ENCODE measurements around the gene E2F2. TPM values are rescaled to one million over a fixed set of nuclear protein-coding genes. Genes with fewer than 3 reads are reported as not detected.

Gene E2F2
- total and polyA plus RNA-seq, 2 of the 13 experiments (the other 11 are each of a cell fraction or from before 2014, with no cell fraction given) = 0.65 to 6.6 TPM

GRCh38 chr1:23524163-23524562 lies 6.9 kb downstream of the E2F2 start:
- DNase-seq (ENCODE audit: low spot score) = no peak
- ATAC-seq = no peak
- Histone ChIP-seq H3K79me2 (ENCODE audit: insufficient read depth, low read length) (no peaks in the 10 kb centered on the region), H2AFZ (ENCODE audit: low read length) (no peak overlapping the region), H3K27me3 (ENCODE audit: control insufficient read depth in 1 of 2, insufficient read depth in 2 of 2, low read length in 2 of 2) (no peaks in the 10 kb centered on the region), H3K4me3 (replicated peaks in 1 of 3; ENCODE audit: insufficient read depth in 1 of 3, low read depth in 2 of 3, low read length in 3 of 3) (no peak overlapping the region), H3K9ac (ENCODE audit: insufficient read depth, low read depth, low read length) (no peak overlapping the region), H4K20me1 (ENCODE audit: insufficient read depth, low read length) (no peaks in the 10 kb centered on the region), H3K27ac (ENCODE audit: extremely low read length, insufficient read depth, low read length) (no peak overlapping the region), H3K4me2 (ENCODE audit: low read depth, low read length) (no peak overlapping the region), H3K9me3 (ENCODE audit: low read length) (no peaks in the 10 kb centered on the region), H3K36me3 (replicated peaks in 1 of 2; ENCODE audit: control insufficient read depth in 1 of 2, insufficient read depth in 2 of 2, low read length in 2 of 2) (peaks cover 1 to 19% of the 10 kb centered on the region in 2 experiments; a peak in 3 of 5 replicates), H3K4me1 (ENCODE audit: insufficient read depth, low read length) (peaks cover 24% of the 10 kb centered on the region)
- BruUV-seq (replicated peaks) = no TSS peak
- TF ChIP-seq DDIT3 (CRISPR knock-in tag; IDR thresholded peaks at IDR 0.05) (no peak), SP4 (CRISPR knock-in tag; IDR thresholded peaks at IDR 0.05) (no peak), KMT2A (CRISPR knock-in tag; IDR thresholded peaks at IDR 0.05) (no peak), GMEB1 (CRISPR knock-in tag; IDR thresholded peaks at IDR 0.05; ENCODE audit: borderline replicate concordance) (no peak), MBD4 (IDR thresholded peaks at IDR 0.05; ENCODE audit: borderline replicate concordance, low read length) (no peak), CEBPG (CRISPR knock-in tag; IDR thresholded peaks at IDR 0.05) (no peak), ZMYM4 (CRISPR knock-in tag; IDR thresholded peaks at IDR 0.05) (no peak), ATF5 (CRISPR knock-in tag; IDR thresholded peaks at IDR 0.05; ENCODE audit: low read depth) (no peak), U2AF1 (optimal IDR thresholded peaks at IDR 0.05; ENCODE audit: low read depth, low read length) (no peak)
- 94% methylated on average over 3 of the region's 3 CpGs for WGBS (ENCODE audit: low lambda C conversion rate)
- FAIRE-seq = no peak
- ChIA-PET POLR2A (no interaction called here), CTCF (ENCODE audit: low intra/inter-chr PET ratio, low total read pairs) (no interaction called here)
- in situ Hi-C loops (cut with HindIII; ENCODE audit: extremely low pct_ligation_motif_present, low pct_unique_long_range_greater_than_20kb) = no loop called here
- intact Hi-C loops (cut with micrococcal nuclease; ENCODE audit: unreplicated experiment) = no loop called here

Measured in HepG2 (cell line).